H9 (cell line): ENCODE data around the gene SERPING1. TPM values are rescaled to one million over a fixed set of nuclear protein-coding genes. Genes with fewer than 3 reads are reported as not detected.

Experiments
- DNase-seq: peaks from one replicate; pipeline ENCODE4 v3.0.0-alpha.2; 2017
- H2AFZ ChIP-seq: one replicate; pipeline ENCODE4 v1.6.1; 2013; ENCODE audit warnings: mild to moderate bottlenecking, low read length, control low read depth, moderate library complexity
- H2AK5ac ChIP-seq: 2 replicates; pipeline ENCODE4 v1.6.1; 2013; ENCODE audit warnings: low read length, control low read depth, mixed read lengths; ENCODE audit not compliant: insufficient read length
- H2BK120ac ChIP-seq: one replicate; pipeline ENCODE4 v1.6.1; 2013; ENCODE audit warnings: low read depth, mild to moderate bottlenecking, low read length, control low read depth, inconsistent platforms; ENCODE audit not compliant: poor library complexity, severe bottlenecking
- H2BK12ac ChIP-seq: 2 replicates; pipeline ENCODE4 v1.6.1; 2013; ENCODE audit warnings: low read length, control low read depth, mixed read lengths, low read depth; ENCODE audit not compliant: insufficient read length
- H2BK15ac ChIP-seq: 2 replicates; pipeline ENCODE4 v1.6.1; 2013; ENCODE audit warnings: low read depth, low read length, control low read depth
- H2BK20ac ChIP-seq: one replicate; pipeline ENCODE4 v1.6.1; 2013; ENCODE audit warnings: low read depth, mild to moderate bottlenecking, low read length, control low read depth, inconsistent platforms; ENCODE audit not compliant: poor library complexity, severe bottlenecking
- H2BK5ac ChIP-seq: 2 replicates; pipeline ENCODE4 v1.6.1; 2013; ENCODE audit warnings: low read length, control low read depth, mixed read lengths; ENCODE audit not compliant: insufficient read length
- H3K14ac ChIP-seq: 2 replicates; pipeline ENCODE4 v1.6.1; 2013; ENCODE audit warnings: low read length, control low read depth; ENCODE audit not compliant: insufficient read depth
- H3K18ac ChIP-seq: 2 replicates; pipeline ENCODE4 v1.6.1; 2013; ENCODE audit warnings: low read depth, mild to moderate bottlenecking, mixed read lengths, low read length, control low read depth; ENCODE audit not compliant: insufficient read length
- H3K23ac ChIP-seq: 2 replicates; pipeline ENCODE4 v1.6.1; 2013; ENCODE audit warnings: low read length, control low read depth, mixed read lengths, low read depth; ENCODE audit not compliant: insufficient read length
- H3K23me2 ChIP-seq: 2 replicates; pipeline ENCODE4 v1.6.1; 2013; ENCODE audit warnings: low read depth, mild to moderate bottlenecking, mixed read lengths, low read length, control low read depth; ENCODE audit not compliant: insufficient read length, poor library complexity, severe bottlenecking
- H3K27ac ChIP-seq: 2 replicates; pipeline ENCODE4 v1.5.1; 2013; ENCODE audit warnings: low read length, control low read depth, mixed read lengths, low read depth; ENCODE audit not compliant: insufficient read length
- H3K27me3 ChIP-seq: 2 replicates; pipeline ENCODE4 v1.6.1; 2013; ENCODE audit warnings: low read length, control low read depth, inconsistent platforms; ENCODE audit not compliant: insufficient read depth
- H3K4ac ChIP-seq: 2 replicates; pipeline ENCODE4 v1.6.1; 2013; ENCODE audit warnings: low read depth, mild to moderate bottlenecking, control low read depth, inconsistent platforms, low read length, moderate library complexity
- H3K4me1 ChIP-seq: 2 replicates; pipeline ENCODE4 v1.6.1; 2013; ENCODE audit warnings: low read length, control low read depth, inconsistent platforms; ENCODE audit not compliant: insufficient read depth
- H3K4me2 ChIP-seq: 2 replicates; pipeline ENCODE4 v1.6.1; 2013; ENCODE audit warnings: low read length, control low read depth, mixed read lengths; ENCODE audit not compliant: insufficient read length, insufficient read depth
- H3K56ac ChIP-seq: 2 replicates; pipeline ENCODE4 v1.6.1; 2013; ENCODE audit warnings: low read depth, mild to moderate bottlenecking, mixed read lengths, low read length, control low read depth; ENCODE audit not compliant: insufficient read length
- H3K79me1 ChIP-seq: 2 replicates; pipeline ENCODE4 v1.6.1; 2013; ENCODE audit warnings: low read depth, mild to moderate bottlenecking, moderate library complexity, low read length, control low read depth, inconsistent platforms; ENCODE audit not compliant: insufficient read depth, poor library complexity, severe bottlenecking
- H3K79me2 ChIP-seq: 2 replicates; pipeline ENCODE4 v1.6.1; 2013; ENCODE audit warnings: low read length, control low read depth, inconsistent platforms; ENCODE audit not compliant: insufficient read depth
- H3K9ac ChIP-seq: 2 replicates; pipeline ENCODE4 v1.6.1; 2013; ENCODE audit warnings: low read length, control low read depth, mixed read lengths; ENCODE audit not compliant: insufficient read length; ENCODE audit errors: extremely low read depth
- H3K9me3 ChIP-seq: one replicate; pipeline ENCODE4 v1.6.1; 2013; ENCODE audit warnings: low read depth, low read length, inconsistent platforms; ENCODE audit not compliant: control insufficient read depth
- H3T11ph ChIP-seq: one replicate; pipeline ENCODE4 v1.6.1; 2013; ENCODE audit warnings: mild to moderate bottlenecking, low read length, control low read depth, inconsistent platforms
- H4K20me1 ChIP-seq: one replicate; pipeline ENCODE4 v1.6.1; 2013; ENCODE audit not compliant: control insufficient read depth, insufficient read length, insufficient read depth
- H4K5ac ChIP-seq: 2 replicates; pipeline ENCODE4 v1.6.1; 2013; ENCODE audit warnings: low read depth, mild to moderate bottlenecking, mixed read lengths, low read length, control low read depth; ENCODE audit not compliant: insufficient read length
- H4K8ac ChIP-seq: replicated peaks from 2 replicates; pipeline ENCODE4 v1.6.1; 2013; ENCODE audit warnings: low read length, control low read depth, mixed read lengths, low read depth; ENCODE audit not compliant: insufficient read length
- H4K91ac ChIP-seq: 2 replicates; pipeline ENCODE4 v1.6.1; 2013; ENCODE audit warnings: low read depth, mild to moderate bottlenecking, moderate library complexity, mixed read lengths, low read length, control low read depth; ENCODE audit not compliant: insufficient read length
- H3K27ac Mint-ChIP-seq, 3 experiments: 2 replicates in 2 of 3; 3 replicates in 1 of 3; pipeline ENCODE4 v1.8.0; 2020 to 2021; ENCODE audit warnings: mixed read lengths in 3 of 3, mild to moderate bottlenecking in 1 of 3, moderate library complexity in 1 of 3
- H3K27me3 Mint-ChIP-seq: 2 replicates; pipeline ENCODE4 v1.8.0; 2021; ENCODE audit warnings: low read depth, mild to moderate bottlenecking, moderate library complexity, mixed read lengths
- H3K36me3 Mint-ChIP-seq, 3 experiments: 2 replicates in 2 of 3; 3 replicates in 1 of 3; pipeline ENCODE4 v1.8.0; 2020 to 2021; ENCODE audit warnings: low read depth in 3 of 3, mixed read lengths in 3 of 3; ENCODE audit not compliant: insufficient read depth in 1 of 3
- H3K4me1 Mint-ChIP-seq, 2 experiments: 2 replicates each; pipeline ENCODE4 v1.8.0; 2020; ENCODE audit warnings: mixed read lengths in 2 of 2
- H3K4me3 Mint-ChIP-seq, 2 experiments: 2 replicates in 1 of 2; 3 replicates in 1 of 2; pipeline ENCODE4 v1.8.0; 2020 to 2021; ENCODE audit warnings: mild to moderate bottlenecking in 2 of 2, mixed read lengths in 2 of 2, moderate library complexity in 1 of 2
- H3K9me3 Mint-ChIP-seq, 2 experiments: 2 replicates in 1 of 2; 3 replicates in 1 of 2; pipeline ENCODE4 v1.8.0; 2020; ENCODE audit warnings: mild to moderate bottlenecking in 2 of 2, mixed read lengths in 2 of 2, moderate library complexity in 1 of 2
- CTCF ChIP-seq: fragments of 200-600 bp; sonication (generic); conservative IDR thresholded peaks from 3 replicates; pipeline ENCODE4 v1.8.0; 2021; ENCODE audit warnings: antibody characterized with exemption, mild to moderate bottlenecking
- total RNA-seq: library from RNA; stranded (reverse); gene quantifications from 2 replicates; pipeline ENCODE4 v1.2.1, GENCODE V29; 2021

SERPING1 gene
- total RNA-seq, 1 experiment from 2014 or later, result 35.2 TPM

GRCh38 chr11:57634311-57634710 is 36.8 kb downstream of the SERPING1 start:
- H2AFZ ChIP-seq, result no peak overlapping the region
- no peaks in the 10 kb centered on the region for H3K9me3 ChIP-seq
- H4K5ac ChIP-seq, result no peak overlapping the region
- peaks cover 12 to 19% of the 10 kb centered on the region in 2 experiments for H3K4me1 Mint-ChIP-seq
- H2AK5ac ChIP-seq, result no peak overlapping the region
- H3K56ac ChIP-seq, result no peak overlapping the region
- no peak overlapping the region for H4K8ac ChIP-seq
- no peak overlapping the region for H3K14ac ChIP-seq
- no peak overlapping the region for H3K27ac Mint-ChIP-seq
- H2BK20ac ChIP-seq, result no peak overlapping the region
- no peak overlapping the region for H3K4me2 ChIP-seq
- no peaks in the 10 kb centered on the region for H4K20me1 ChIP-seq
- no peak overlapping the region for H3K23ac ChIP-seq
- no peak overlapping the region for H2BK15ac ChIP-seq
- no peak for TF ChIP-seq CTCF
- H3K27me3 ChIP-seq, result no peaks in the 10 kb centered on the region
- H3K27ac ChIP-seq, result no peak overlapping the region
- H2BK5ac ChIP-seq, result no peak overlapping the region
- H3K23me2 ChIP-seq, result no peaks in the 10 kb centered on the region
- H3K9me3 Mint-ChIP-seq, result peaks cover 6 to 10% of the 10 kb centered on the region in 2 experiments; a peak in 4 of 5 replicates
- peaks cover 4% of the 10 kb centered on the region for H3K4me1 ChIP-seq
- no peak overlapping the region for H3K4ac ChIP-seq
- H2BK12ac ChIP-seq, result no peak overlapping the region
- H3T11ph ChIP-seq, result no peak overlapping the region
- H3K4me3 Mint-ChIP-seq, result no peak overlapping the region
- H3K27me3 Mint-ChIP-seq, result peaks cover 29% of the 10 kb centered on the region
- no peak overlapping the region for H2BK120ac ChIP-seq
- H3K9ac ChIP-seq, result no peak overlapping the region
- H3K18ac ChIP-seq, result no peak overlapping the region
- no peak for DNase-seq
- H3K36me3 Mint-ChIP-seq, result peaks cover 3 to 9% (median 3%) of the 10 kb centered on the region in 3 experiments; a peak in 4 of 7 replicates
- H3K79me1 ChIP-seq, result no peaks in the 10 kb centered on the region
- no peaks in the 10 kb centered on the region for H3K79me2 ChIP-seq
- H4K91ac ChIP-seq, result no peak overlapping the region
